Adrenal gland (tissue), 5 donors: Measurements from ENCODE around the gene GRIA2.

ENCODE experiments used
- POLR2A ChIP-seq, 2 donors: fragments of 450-650 bp; IDR thresholded peaks; one replicate each; pipeline ENCODE4 v1.6.1; 2017; ENCODE audit warnings: antibody characterized with exemption in 2 of 2, mild to moderate bottlenecking in 2 of 2, moderate library complexity in 1 of 2
- TF ChIP-seq, protein P1 (sequence below), 6 experiments: fragments of 450-650 bp in 4 of 6; fragments of 200-600 bp in 2 of 6; sonication (generic) in 1 of 6; IDR thresholded peaks; 1 replicate in 5 of 6; 2 replicates in 1 of 6; pipeline versions ENCODE4 v1.5.1 to v1.8.0; 2016 to 2021; ENCODE audit warnings: antibody characterized with exemption in 6 of 6, mild to moderate bottlenecking in 2 of 6, moderate library complexity in 1 of 6
- donor health status: DM: no; HTN: no; CAD: no.

DNA sequence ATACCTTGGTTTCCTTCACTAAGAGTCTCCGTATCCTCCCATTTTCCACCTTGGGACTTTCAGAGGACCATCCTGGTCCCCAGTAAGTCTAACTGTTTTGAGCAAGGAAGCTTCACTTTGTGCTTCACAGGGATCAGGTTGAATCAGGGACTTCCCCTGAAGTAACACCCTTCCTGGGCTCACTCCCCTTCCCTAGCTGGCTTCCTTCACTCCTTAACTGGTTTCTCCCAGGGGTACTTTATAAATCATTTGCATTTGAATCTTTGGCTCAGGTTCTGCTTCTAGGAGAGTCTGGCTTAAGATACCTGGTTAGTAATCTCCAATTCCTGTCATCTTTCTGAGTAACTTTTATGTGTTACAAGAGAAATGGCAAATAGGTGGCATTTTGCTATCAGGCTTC is 24.5 kb upstream of the GRIA2 start:
- TF ChIP-seq, protein P1, sequence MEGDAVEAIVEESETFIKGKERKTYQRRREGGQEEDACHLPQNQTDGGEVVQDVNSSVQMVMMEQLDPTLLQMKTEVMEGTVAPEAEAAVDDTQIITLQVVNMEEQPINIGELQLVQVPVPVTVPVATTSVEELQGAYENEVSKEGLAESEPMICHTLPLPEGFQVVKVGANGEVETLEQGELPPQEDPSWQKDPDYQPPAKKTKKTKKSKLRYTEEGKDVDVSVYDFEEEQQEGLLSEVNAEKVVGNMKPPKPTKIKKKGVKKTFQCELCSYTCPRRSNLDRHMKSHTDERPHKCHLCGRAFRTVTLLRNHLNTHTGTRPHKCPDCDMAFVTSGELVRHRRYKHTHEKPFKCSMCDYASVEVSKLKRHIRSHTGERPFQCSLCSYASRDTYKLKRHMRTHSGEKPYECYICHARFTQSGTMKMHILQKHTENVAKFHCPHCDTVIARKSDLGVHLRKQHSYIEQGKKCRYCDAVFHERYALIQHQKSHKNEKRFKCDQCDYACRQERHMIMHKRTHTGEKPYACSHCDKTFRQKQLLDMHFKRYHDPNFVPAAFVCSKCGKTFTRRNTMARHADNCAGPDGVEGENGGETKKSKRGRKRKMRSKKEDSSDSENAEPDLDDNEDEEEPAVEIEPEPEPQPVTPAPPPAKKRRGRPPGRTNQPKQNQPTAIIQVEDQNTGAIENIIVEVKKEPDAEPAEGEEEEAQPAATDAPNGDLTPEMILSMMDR (IDR thresholded peaks at IDR 0.05), result no peak
- TF ChIP-seq POLR2A (IDR thresholded peaks at IDR 0.05), result no peak
